Astrocyte of the spinal cord (primary cell): ENCODE measurements around the gene AOPEP.

Source experiments
- DNase-seq: peaks from one replicate; pipeline ENCODE4 v3.0.0; 2011; ENCODE audit warnings: low read depth, low spot score
- H3K4me3 ChIP-seq: 2 replicates; pipeline ENCODE4 v1.5.1; 2011; ENCODE audit warnings: low read depth, mild to moderate bottlenecking, low read length, moderate library complexity
- CTCF ChIP-seq: IDR thresholded peaks from 2 replicates; pipeline ENCODE4 v1.5.1; 2012; ENCODE audit warnings: low read depth, mild to moderate bottlenecking, low read length, inconsistent platforms
- in situ Hi-C: cut with HindIII; loops from 2 replicates; pipeline ENCODE4 v1.10.0; 2017; ENCODE audit warnings: low sequenced_read_pairs

AOPEP gene

DNA sequence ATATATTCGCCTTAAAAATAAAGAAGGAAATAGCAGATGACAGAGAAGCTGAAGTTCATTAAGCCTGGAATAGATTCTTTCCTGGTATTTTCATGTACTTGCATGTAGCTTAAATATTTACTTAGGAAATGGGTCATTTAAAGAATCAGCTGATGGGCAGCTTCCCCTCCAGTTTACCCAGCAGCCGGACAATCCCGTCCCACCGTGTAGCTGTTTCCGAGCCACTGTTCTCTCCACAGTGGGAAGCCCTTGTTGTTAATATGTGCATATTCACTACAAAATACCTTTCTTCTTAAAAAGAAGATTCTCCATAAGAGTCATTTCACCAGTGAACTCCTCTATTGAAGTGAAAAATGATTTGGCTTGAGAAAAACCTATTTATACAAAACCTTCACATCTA, 404.0 kb downstream of the AOPEP start:
- DNase-seq, result no peak
- no peak for TF ChIP-seq CTCF
- H3K4me3 ChIP-seq, result no peak overlapping the region
- in situ Hi-C loops, result loop anchor here (25.0 kb wide), 1 partner anchor 443 kb away; no protein-coding TSS in a partner anchor

DNA sequence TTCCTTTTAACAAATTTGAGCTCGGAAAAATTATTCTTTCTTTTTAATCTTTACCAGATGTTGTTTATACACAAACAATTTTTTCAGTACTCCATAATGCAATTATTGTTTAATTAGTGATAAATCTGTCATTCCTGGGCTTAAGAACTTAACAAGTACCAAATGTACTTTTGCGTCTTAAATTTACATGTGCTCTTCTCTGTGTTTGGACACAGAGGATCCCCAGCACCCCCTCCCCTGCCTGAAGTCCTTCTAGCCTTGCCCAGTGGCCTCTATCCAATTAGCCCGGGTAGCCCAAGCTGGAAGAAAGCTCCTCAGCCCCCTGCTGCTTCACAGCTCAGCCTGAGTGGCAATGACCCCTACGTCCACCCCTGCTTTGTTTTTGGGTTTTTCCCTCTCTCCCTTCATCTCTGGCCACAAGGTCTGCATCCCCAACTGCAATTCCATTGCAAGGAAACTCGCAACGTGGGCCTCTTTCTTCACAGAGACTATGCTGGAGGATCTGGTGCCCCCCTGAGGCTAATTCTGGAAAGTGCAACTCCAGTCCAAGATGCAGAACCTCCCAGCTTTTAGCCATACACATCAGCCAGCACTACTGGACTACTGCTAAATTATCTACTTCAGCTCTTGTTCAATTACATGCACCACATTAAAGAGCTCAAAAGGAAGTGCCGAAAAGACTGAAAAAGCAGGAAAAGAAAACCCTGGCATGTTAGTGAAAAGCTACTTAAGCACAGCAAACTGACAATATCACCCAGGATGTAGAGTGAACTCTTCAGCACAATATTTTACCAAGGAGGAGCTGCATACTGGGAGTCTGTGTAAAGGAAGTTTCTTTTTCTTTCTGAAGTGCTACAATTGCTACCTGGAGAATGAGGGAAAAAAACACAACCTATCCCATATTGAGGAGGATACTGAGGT, 404.8 kb downstream of the AOPEP start:
- peak; percentile 87 for TF ChIP-seq CTCF
- DNase-seq, result peak; percentile 71
- H3K4me3 ChIP-seq, result no peak overlapping the region
- in situ Hi-C loops, result loop anchor here (25.0 kb wide), 1 partner anchor 444 kb away; no protein-coding TSS in a partner anchor

GRCh38 chr9:95132366-95133324, 406.1 kb downstream of the AOPEP start:
- no peak overlapping the region for H3K4me3 ChIP-seq
- in situ Hi-C loops, result loop anchor here (25.0 kb wide), 1 partner anchor 445 kb away; no protein-coding TSS in a partner anchor
- DNase-seq, result no peak
- TF ChIP-seq CTCF, result no peak

GRCh38 chr9:95133325-95133705, 406.8 kb downstream of the AOPEP start:
- H3K4me3 ChIP-seq, result no peak overlapping the region
- DNase-seq, result no peak
- TF ChIP-seq CTCF, result no peak
- in situ Hi-C loops, result loop anchor here (25.0 kb wide), 1 partner anchor 446 kb away; no protein-coding TSS in a partner anchor

- H3K4me3 ChIP-seq, result no peak overlapping the region
- in situ Hi-C loops, result loop anchor here (25.0 kb wide), 1 partner anchor 447 kb away; no protein-coding TSS in a partner anchor
- no peak for DNase-seq
- no peak for TF ChIP-seq CTCF
Measured at GRCh38 chr9:95134457-95134881, 408.0 kb downstream of the AOPEP start.

GRCh38 chr9:95135756-95136155, 409.3 kb downstream of the AOPEP start:
- no peak for TF ChIP-seq CTCF
- in situ Hi-C loops, result loop anchor here (25.0 kb wide), 1 partner anchor 448 kb away; no protein-coding TSS in a partner anchor
- no peak overlapping the region for H3K4me3 ChIP-seq
- DNase-seq, result no peak
